ENCODE measurements around the gene KRT84. TPM values are rescaled to one million over a fixed set of nuclear protein-coding genes. Genes with fewer than 3 reads are reported as not detected.

The KRT84 gene
- total RNA-seq, 1 donor from 2014 or later: not detected

DNA sequence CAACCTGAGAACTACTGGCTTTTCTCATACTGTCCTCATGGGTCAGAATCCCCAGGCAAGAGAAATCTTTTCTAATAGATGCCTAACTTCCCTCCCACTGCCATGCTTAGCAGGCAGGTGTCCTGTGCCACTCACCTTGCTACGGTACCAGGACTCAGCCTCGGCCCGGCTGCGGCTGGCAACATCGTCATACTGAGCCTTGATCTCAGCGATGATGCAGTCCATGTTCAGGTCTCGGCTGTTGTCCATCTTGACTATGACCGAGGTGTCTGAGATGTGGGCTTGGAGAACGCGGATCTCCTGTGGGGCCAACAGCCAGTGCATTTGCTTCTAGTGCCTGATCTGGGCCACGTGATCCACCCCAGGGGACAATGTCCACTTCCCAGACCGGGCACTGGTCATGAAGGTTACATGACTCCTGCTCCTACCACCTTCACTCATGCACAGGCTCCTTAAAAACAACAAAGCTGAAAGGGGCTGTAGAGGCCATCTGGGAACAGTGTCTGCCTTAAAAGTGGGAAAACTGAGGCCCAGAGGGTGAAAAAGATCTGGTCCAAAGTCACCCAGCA, 22.3 kb downstream of the KRT84 start:
- peak; percentile 75 for DNase-seq (ENCODE audit: low spot score)
- peak; percentile 94 for ATAC-seq

GRCh38 chr12:52362118-52362726, 23.2 kb downstream of the KRT84 start:
- ATAC-seq (no peak), DNase-seq (ENCODE audit: low spot score) (no peak)

GRCh38 chr12:52361553-52361952, 23.9 kb downstream of the KRT84 start:
- no peak for DNase-seq (ENCODE audit: low spot score)
- ATAC-seq: no peak

DNA sequence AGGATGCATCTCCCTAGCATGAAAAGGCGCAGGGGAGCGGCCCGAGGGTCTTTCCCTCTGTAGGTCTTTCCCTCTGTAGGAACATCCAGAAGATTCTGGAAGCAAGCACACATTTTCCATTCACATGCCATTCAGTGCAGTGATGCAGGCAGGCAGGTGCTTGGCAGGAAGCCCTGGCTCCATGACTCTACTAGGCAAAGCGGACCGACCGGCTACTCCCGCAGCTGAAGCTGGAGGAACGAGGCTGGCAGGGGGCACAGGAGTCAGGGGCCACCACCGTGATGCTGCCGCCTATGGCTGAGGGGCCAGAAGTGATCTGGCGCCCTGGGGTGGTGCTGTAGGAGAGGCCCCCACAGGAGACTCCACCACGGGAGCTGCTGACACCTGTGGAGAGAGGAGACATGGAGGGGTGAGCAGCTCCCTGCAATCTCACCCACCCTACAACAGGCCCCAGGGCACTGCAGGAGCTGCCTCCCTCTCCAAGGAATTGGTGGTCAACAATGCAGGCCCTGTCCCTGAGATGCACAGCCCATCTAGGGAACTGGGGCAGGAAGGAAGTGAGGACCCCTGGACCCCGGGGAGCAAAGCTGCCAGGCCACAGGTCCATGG, 24.7 kb downstream of the KRT84 start:
- no peak for DNase-seq (ENCODE audit: low spot score)
- no peak for ATAC-seq

DNA sequence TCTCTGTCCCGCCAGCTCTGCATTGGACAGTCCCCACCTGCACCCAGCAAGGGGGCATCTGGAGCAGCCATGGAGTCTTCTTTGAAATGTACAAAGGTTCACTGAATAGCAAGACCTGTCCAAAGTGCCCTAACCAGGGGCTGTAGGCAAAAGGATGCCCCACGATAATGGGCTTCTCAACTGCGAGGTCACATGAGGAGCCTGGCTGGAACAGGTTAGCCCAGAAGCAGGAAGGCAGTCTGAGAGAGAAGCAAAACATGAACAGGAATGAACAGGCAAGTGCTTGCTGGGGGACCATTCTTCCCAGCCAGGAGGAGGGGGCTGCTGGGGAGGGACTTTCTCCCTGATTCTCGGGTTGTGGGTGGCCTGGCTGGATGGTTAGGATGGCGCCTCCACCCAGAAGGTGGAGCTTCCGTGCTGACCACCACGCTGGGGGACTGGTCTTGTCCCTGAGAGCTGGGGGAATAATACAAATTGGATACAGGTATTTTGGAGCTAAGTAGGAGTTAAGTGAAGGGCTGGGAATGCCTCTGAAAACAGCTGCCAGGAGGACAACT, 25.3 kb downstream of the KRT84 start:
- ATAC-seq (no peak), DNase-seq (ENCODE audit: low spot score) (no peak)

- DNase-seq (ENCODE audit: low spot score) (no peak), ATAC-seq (no peak)
Observed at GRCh38 chr12:52359621-52360061, 25.8 kb downstream of the KRT84 start.

GRCh38 chr12:52358575-52359350, 26.7 kb downstream of the KRT84 start:
- ATAC-seq: no peak
- no peak for DNase-seq (ENCODE audit: low spot score)

- DNase-seq (ENCODE audit: low spot score): no peak
- no peak for ATAC-seq
Observed at GRCh38 chr12:52356762-52357580, 28.5 kb downstream of the KRT84 start.

DNA sequence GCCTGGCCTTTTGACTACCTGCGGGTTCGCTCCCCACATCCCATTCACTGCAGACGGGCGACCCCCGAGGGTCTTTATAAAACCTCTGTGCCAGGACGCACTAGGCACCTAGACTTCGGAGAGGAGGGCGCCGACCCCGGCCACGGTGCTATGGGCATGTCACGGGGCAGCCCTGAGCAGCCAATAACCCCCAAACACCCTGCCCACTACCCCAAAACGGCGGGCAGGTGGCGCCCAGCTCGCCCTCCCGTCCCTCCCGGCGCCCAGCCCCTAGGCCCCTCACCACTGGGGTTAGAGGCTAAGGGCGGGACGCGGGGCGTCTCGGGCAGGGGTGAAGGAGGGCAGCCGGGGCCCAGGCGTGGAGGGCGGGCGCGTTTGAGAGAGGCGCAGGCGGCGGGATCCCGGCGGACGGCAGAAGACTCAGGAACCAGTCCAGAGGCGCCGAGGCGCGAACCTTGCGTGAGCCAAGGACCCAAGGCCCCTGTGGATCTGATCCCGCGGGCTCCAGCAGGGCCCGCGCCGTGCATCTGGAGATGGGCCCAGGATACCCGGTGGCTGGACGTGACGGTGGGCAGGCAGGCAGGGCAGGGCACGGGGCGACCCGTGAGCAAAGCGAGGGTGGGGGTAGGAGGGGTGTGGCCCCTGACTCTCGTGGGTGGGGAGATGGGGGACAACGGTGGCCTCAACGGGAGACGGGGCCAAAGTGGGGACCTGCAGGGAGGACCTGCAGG, 29.3 kb downstream of the KRT84 start:
- DNase-seq (ENCODE audit: low spot score): no peak
- no peak for ATAC-seq

DNA sequence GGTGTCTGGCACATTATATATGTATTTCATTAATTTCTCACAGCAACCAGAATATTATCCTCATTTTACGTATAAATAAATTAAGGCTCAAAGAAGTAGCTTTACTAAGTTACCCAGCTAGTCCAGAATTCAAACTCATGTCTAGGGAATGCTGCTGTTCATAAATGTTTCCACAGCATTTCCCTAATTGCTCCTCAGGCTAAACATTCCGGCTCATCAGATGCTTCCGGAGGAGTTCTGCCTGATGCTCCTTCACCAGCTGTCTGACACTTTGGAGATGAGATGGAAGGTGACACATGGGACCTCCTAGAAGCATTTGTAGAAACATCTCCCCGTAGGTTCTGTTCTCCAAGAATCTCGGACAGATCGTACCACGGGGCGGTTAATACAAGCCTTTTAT, 30.3 kb downstream of the KRT84 start:
- DNase-seq (ENCODE audit: low spot score): no peak
- ATAC-seq: no peak

GRCh38 chr12:52354200-52354599, 31.3 kb downstream of the KRT84 start:
- ATAC-seq (no peak), DNase-seq (ENCODE audit: low spot score) (no peak)

- no peak for DNase-seq (ENCODE audit: low spot score)
- no peak for ATAC-seq
Observed at GRCh38 chr12:52353766-52354165, 31.7 kb downstream of the KRT84 start.

GRCh38 chr12:52352951-52353350, 32.5 kb downstream of the KRT84 start:
- no peak for ATAC-seq
- DNase-seq (ENCODE audit: low spot score): no peak

DNA sequence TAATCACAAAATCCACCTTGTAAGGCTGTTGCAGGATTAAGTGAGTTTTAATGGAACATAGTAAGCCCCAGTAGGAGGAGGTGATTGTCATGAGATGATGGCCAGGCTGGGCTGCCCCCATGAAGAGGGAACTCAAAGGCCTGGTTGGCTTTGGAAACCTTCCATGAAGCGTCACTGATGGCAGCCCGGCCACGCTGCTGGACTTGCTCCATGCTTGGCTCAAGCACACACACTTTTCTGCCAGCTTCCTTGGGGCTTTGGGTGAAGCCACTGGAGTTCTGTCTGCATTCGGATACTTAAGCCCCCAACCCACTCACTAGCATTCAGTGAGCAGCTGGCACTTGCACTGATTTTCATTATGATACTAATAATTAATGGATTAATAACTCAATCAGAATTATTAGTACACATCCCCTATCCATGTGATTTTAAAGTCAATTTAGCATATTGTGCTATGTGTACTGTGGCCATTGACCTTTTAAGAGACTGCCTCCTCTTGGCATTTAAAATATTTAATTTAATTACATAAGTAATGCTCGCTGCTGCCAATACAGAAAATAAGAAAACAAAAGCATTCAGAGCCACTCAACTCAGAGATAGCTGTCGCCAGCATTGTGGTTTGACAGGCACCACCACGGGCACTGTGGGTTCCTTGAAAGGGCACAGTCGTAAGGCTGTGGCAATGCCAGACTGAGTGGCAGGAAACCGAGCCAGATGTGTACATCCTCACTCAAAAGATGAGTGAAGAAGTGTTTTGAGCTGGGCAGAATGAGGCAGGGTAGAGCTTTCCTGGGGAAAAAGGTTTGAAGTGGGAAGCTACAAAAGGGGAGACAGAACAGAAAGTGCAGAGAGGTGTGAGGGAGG, 34.0 kb downstream of the KRT84 start:
- ATAC-seq (peak; percentile 86), DNase-seq (ENCODE audit: low spot score) (peak; percentile 84)

DNA sequence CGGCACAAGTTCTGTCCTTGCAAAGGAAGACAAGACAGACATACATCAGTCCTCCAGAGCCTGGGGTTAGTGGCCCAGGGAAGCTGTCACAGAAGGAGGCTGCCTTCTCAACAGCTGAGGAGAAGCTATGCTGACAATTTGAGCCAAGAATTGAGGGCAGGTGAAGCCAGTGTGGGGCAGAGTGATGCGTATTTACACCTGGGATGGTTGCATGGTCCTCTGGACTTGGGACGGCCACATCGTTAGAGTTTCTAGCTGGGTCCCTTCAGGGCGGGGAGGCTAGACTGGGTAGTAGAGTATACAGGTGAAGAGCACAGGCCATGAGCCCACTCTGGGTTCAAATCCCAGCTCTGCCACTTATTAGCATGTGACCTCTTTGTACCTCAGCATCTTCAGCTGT, 34.7 kb downstream of the KRT84 start:
- ATAC-seq (peak; percentile 4), DNase-seq (ENCODE audit: low spot score) (no peak)

GRCh38 chr12:52350021-52350620, 35.3 kb downstream of the KRT84 start:
- DNase-seq (ENCODE audit: low spot score) (no peak), ATAC-seq (no peak)

GRCh38 chr12:52349196-52349595, 36.3 kb downstream of the KRT84 start:
- no peak for DNase-seq (ENCODE audit: low spot score)
- no peak for ATAC-seq
